ENCODE measurements around the gene ZNF578. TPM values are rescaled to one million over a fixed set of nuclear protein-coding genes. Genes with fewer than 3 reads are reported as not detected.

Gene ZNF578
- total and polyA plus RNA-seq, 2 of the 8 experiments (the other 6 are each of a cell fraction or from before 2014, with no cell fraction given) = 1.6 to 4.2 TPM

DNA sequence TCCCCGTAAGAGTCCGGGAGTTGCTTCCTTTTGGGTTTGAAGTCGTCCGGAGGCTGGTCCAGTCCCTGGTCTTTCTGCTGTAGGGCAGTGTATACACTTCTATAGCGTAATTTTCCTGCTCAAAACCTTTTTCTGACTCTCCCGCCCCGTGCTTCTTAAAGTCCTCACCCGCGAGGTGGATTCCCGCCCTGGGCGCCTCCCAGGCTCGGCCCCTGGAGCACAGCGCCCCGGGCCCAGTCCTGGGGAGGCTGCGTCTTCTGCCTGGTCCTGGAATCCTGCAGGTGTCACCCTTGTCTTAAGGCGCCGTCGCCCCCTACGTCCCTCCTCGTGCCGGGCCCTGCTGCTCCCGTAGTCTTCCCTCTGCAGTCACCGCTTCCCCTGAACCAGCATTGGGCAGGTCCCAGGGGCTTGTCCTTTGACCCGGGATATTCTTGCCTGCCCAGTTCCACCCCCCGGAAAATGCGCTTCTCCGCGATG lies 39.7 kb downstream of the ZNF578 start (continued):
- TF ChIP-seq TCF12 (IDR thresholded peaks at IDR 0.05; ENCODE audit: low read depth, low read length) (no peak), CREB1 (IDR thresholded peaks at IDR 0.05) (peak; percentile 30), KDM5A (IDR thresholded peaks at IDR 0.05; ENCODE audit: low read length) (no peak), EP300 (IDR thresholded peaks at IDR 0.05; ENCODE audit: borderline replicate concordance in 1 of 2, low read depth in 2 of 2, low read length in 2 of 2) (no peak; a peak in 1 of 3 replicates), ZNF274 (IDR thresholded peaks at IDR 0.05; ENCODE audit: borderline replicate concordance, extremely low read depth, low read length) (no peak), EGR1 (IDR thresholded peaks at IDR 0.05; ENCODE audit: borderline replicate concordance, low read depth, low read length) (0 out of 2 replicates have a peak, but pooled peaks have one; percentile 14), KDM4A (IDR thresholded peaks at IDR 0.05; ENCODE audit: low read depth, low read length, severe bottlenecking) (peak; percentile 88), POLR2AphosphoS5 (IDR thresholded peaks at IDR 0.05; ENCODE audit: low read depth, low read length) (no peak), CTBP2 (IDR thresholded peaks at IDR 0.05; ENCODE audit: borderline replicate concordance, insufficient read depth, insufficient read length, low read length) (no peak), TAF1 (IDR thresholded peaks at IDR 0.05; ENCODE audit: low read depth, low read length) (no peak), JUND (IDR thresholded peaks at IDR 0.05; ENCODE audit: low read length) (no peak), BACH1 (IDR thresholded peaks at IDR 0.05; ENCODE audit: low read length) (no peak), POU5F1 (IDR thresholded peaks at IDR 0.05; ENCODE audit: low read depth, low read length) (no peak), TAF7 (optimal IDR thresholded peaks at IDR 0.05; ENCODE audit: borderline replicate concordance, low read depth, low read length) (no peak), SP2 (IDR thresholded peaks at IDR 0.05; ENCODE audit: low read length) (no peak), SIRT6 (IDR thresholded peaks at IDR 0.05; ENCODE audit: low read length) (no peak), EZH2 (IDR thresholded peaks at IDR 0.05; ENCODE audit: low read depth, low read length, severe bottlenecking) (no peak)
- TF ChIP-seq, protein P1, sequence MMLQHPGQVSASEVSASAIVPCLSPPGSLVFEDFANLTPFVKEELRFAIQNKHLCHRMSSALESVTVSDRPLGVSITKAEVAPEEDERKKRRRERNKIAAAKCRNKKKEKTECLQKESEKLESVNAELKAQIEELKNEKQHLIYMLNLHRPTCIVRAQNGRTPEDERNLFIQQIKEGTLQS (IDR thresholded peaks at IDR 0.05; ENCODE audit: insufficient read depth, low read depth, low read length) = no peak
- TF ChIP-seq, protein P2, sequence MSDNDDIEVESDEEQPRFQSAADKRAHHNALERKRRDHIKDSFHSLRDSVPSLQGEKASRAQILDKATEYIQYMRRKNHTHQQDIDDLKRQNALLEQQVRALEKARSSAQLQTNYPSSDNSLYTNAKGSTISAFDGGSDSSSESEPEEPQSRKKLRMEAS (IDR thresholded peaks at IDR 0.05) = peak; percentile 98

All from H1 (cell line).